ENCODE results near the gene PNMA6F.
"Not testable (repeated sequence)": the region's sequence is repeated elsewhere in the genome, so short reads cannot be mapped to it uniquely, and the experiment has no call there.

Gene PNMA6F

DNA sequence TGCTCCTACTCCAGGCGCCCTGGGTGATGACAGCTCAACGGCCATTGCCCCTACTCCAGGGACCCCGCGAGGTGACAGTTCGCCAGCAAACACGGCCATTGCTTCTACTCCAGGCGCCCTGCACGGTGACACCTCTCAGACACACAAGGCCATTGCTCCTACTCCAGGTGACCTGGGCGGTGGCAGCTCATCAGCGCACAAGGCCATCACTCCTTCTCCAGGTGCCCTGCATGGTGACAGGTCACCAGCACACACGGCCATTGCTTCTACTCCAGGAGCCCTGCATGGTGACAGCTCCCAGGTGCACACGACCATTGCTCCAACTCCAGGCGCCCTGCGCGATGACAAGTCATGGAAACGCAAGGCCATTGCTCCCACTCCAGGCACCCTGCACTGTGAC is 46.1 kb downstream of the PNMA6F start:
- H3K4me1 ChIP-seq (ENCODE audit: insufficient read depth, low read length); H3K27me3 ChIP-seq (ENCODE audit: insufficient read depth, low read length): not testable (repeated sequence)

DNA sequence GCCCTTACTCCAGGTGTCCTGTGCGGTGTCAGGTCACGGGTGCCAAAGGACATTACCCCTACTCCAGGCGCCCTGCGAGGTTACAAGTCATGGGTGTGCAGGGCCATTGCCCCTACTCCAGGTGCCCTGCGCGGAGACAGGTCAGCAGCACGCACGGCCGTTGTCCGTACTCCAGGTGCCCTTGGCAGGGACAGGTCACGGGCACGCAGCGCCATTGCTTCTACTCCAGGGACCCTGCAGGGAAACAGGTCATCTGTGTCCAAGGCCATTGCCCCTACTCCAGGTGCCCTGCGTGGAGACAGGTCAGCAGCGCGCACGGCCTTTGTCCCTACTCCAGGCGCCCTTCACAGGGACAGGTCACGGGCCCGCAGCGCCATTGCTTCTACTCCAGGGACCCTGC is 49.0 kb downstream of the PNMA6F start:
- not testable (repeated sequence) for H2AFZ ChIP-seq (ENCODE audit: low read depth, low read length); H3K4me1 ChIP-seq (ENCODE audit: insufficient read depth, low read length); H3K4me3 ChIP-seq (ENCODE audit: low read length); H3K27me3 ChIP-seq (ENCODE audit: insufficient read depth, low read length); H3K36me3 ChIP-seq (ENCODE audit: insufficient read depth, low read length); H3K9me3 ChIP-seq (ENCODE audit: low read length)

More for the DNA sequence above, 46.1 kb downstream of the PNMA6F start:
- not testable (repeated sequence) for H3K36me3 ChIP-seq (ENCODE audit: insufficient read depth, low read length); H3K9me3 ChIP-seq (ENCODE audit: low read length); H3K4me3 ChIP-seq (ENCODE audit: low read length); H2AFZ ChIP-seq (ENCODE audit: low read depth, low read length)

DNA sequence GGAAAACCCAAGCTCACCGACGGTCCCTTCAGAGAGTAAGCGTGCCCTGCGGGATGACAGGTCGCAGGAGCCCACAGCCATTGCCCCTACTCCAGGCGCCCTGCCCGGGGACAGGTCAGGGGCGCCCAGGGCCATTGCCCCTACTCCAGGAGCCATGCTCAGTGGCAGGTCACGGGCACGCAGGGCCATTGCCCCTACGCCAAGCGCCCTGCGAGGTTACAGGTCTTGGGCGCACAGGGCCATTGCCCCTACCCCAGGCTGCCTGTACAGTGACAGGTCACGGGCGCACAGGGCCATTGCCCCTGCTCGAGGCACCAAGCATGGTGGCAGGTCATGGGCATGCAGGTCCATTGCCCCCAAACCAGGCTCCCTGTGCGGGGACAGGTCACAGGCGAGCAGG is 49.5 kb downstream of the PNMA6F start:
- H3K27me3 ChIP-seq (ENCODE audit: insufficient read depth, low read length); H2AFZ ChIP-seq (ENCODE audit: low read depth, low read length); H3K4me1 ChIP-seq (ENCODE audit: insufficient read depth, low read length); H3K9me3 ChIP-seq (ENCODE audit: low read length); H3K36me3 ChIP-seq (ENCODE audit: insufficient read depth, low read length); H3K4me3 ChIP-seq (ENCODE audit: low read length): not testable (repeated sequence)

All from neuron (in vitro differentiated cells).